GM12872 (cell line): Measurements from ENCODE around the gene PRKCSH.

Experiments
- TF ChIP-seq, protein P1 (sequence below): IDR thresholded peaks from 3 replicates; pipeline ENCODE4 v1.5.1; 2011; ENCODE audit warnings: low read depth, mild to moderate bottlenecking, low read length, moderate library complexity; ENCODE audit not compliant: insufficient read depth

Gene PRKCSH

GRCh38 chr19:11416346-11417052 lies 18.9 kb upstream of the PRKCSH start:
- TF ChIP-seq, protein P1, sequence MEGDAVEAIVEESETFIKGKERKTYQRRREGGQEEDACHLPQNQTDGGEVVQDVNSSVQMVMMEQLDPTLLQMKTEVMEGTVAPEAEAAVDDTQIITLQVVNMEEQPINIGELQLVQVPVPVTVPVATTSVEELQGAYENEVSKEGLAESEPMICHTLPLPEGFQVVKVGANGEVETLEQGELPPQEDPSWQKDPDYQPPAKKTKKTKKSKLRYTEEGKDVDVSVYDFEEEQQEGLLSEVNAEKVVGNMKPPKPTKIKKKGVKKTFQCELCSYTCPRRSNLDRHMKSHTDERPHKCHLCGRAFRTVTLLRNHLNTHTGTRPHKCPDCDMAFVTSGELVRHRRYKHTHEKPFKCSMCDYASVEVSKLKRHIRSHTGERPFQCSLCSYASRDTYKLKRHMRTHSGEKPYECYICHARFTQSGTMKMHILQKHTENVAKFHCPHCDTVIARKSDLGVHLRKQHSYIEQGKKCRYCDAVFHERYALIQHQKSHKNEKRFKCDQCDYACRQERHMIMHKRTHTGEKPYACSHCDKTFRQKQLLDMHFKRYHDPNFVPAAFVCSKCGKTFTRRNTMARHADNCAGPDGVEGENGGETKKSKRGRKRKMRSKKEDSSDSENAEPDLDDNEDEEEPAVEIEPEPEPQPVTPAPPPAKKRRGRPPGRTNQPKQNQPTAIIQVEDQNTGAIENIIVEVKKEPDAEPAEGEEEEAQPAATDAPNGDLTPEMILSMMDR: no peak

- TF ChIP-seq, protein P1: no peak
Observed at GRCh38 chr19:11418094-11418548, 17.3 kb upstream of the PRKCSH start.

DNA sequence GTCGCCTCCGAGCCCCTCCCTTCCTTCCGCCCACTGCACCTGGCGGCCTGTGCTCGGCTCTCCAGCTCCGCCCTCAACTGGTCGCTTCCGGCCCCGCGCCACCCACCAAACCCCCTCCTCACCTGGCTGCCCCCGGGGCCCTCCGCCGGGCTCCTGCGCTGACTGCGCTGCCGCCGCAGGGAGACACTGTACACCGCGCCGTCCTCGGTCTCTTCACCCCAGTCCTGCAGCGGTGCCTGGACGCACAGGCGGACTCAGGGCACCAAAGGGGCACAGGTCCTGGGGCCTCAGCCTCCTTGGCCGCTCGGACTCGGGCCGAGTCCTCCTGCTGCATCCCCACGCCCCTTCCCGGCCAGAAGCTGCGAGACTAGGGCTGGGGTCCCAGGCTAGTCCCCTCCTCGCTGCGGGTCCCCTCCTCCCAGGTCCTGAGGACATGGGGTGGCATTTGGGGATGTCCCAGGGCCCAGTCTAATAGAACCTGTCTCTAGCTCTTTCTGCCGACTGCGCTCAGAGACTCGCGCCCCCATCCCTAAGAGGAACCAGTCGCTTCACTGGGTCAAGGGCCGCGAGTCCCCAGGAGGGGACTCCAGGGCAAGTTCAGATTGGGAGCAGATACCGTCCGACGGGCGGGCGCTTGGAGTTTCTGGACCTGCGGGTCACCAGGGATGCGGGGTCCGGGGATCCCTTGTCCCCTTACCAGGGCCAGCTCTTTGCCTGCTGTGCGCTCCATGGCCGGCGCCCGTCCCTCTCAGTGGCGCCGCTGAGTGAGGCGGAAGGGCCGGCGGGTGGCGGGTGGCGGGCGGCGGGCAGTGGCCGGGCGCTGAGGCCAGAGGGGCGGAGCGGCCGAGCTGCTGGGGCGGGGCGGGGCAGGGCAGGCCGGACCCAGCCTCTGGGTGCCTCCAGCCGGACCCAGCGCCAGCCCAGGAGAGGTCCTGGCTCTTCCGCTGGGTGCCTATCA lies 16.6 kb upstream of the PRKCSH start, which contains the start of gene RGL3:
Gene RGL3 (minus strand): TSS at position 766 of the 958 bp plus-strand sequence. CDS start 36 bp downstream, at position 730.
- TF ChIP-seq, protein P1: no peak

DNA sequence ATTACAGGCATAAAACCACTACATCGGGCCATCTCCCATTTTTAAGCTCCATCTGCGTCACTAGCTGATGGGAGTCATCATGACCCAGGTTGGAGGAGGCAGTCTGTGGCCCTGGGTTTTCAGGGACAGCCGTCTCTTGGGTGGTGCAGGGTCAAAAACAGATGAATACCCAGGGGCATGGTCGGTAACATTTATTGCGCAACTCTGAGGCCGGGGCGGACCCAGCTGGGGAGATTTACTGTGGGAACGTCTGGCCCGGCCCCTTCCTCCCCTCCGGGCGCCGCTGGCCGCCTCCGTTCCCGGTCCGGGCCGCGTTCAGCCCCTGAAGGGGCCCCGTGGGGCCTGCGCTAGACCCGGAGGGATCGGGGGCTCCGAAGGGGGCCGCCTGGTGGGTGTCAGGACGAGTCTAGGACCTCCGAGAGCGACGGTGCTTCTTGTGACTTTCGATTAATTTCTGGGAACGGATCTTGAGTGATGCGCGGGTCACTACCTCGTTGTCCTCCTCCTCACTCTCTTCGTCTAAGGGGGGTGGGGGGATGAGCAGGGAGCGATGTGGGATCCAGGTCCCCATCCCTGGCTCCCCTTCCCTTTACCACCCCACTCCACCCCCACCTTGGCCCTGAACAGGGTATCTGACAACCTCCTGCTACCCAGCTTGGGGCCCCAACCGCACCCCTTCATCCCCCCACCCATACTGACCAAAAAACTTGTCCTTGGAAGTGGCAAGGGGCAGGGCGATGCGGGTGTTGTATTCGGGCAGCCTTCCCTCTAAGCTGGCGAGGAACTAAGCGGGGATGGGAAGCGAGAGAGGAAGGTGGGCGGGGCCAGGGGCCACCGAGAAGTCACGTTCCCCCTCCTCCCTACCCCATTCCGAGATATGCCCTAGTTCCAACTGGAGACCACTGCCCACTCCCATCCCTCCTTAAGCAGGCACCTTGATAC lies 14.7 kb upstream of the PRKCSH start:
- TF ChIP-seq, protein P1: no peak

DNA sequence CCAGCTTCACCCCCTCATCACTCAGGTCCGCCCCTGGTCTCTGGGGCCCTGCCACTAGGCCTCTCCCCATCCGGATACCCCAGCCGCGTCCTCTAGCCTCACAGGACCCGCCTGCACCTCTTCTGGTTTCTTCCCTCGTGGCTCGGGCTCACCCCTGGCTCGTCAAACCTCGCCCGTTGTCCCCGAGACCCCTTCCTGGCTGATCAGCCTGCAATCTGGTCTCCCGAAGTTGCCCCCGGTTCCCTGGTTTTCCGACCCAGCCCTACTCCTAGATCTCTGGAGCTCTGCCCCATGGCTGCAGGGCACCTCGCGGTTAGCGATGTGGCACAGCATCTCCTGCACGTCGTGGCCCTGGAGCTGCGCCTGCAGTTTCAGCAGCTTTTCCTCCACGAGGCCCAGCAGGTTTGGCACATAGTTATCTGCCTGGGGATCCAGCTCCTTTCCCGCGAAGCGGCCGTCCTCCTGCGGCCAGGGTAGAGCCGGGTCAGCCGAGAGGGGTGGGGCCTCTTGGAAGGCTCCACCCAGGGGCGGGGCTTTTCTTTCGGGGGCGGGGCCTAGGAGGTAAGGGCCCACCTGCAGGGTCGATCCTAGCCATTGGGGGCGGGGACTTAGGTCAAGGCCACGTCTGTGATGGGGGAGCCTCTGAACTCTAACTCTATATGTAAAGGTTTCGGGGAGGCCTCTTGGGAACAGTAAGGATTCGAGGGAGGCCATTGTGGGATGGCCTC lies 13.9 kb upstream of the PRKCSH start:
- TF ChIP-seq, protein P1: no peak

DNA sequence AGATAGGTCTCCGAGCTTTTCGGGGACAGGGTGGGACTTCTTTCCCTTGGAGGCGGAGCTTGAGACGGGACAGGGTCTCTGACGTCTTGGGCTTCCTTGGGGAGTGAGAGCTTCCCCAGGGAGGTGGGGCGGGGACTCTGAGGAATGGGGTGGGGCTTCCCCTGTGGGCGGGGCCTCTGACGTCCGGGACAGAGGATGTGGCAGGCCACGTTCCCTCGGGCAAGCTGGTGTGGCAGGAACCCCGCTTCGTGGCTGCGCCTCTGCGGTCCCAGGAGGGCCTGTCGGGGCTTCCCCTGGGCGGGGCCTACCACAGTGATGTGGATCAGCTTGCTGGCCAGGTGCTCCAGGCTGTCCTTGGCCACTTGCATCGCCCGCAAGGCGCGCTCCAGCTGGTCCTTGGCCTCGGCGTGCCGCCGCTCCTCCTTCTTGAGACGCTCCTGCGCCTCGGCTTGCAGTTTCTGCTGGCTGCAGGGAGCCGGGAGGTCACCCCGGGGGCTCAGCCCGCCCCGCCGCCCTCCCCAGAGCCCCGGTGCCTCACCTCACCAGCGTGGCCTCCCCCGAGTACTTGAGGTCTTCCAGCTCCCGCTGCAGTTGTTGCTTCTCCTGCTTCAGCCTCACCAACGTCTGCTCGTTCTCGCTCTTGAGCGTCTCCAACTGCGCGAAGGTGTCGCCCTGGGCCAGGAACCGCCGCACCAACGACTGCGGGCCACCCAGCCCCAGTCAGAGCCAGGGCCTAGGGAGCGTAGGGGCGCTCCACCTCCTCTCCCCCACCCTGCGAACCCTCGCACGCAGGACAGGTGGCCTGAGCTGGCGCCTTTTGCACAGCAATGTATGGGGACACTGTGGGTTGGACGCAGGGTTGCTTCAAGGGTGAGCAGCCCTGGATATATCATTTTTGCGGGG lies 13.0 kb upstream of the PRKCSH start:
- TF ChIP-seq, protein P1: no peak
